Raji (cell line): ENCODE results near the gene DPP10.

Source experiments
- POLR2A ChIP-seq: IDR thresholded peaks from 2 replicates; pipeline ENCODE4 v1.6.1; 2011; ENCODE audit warnings: low read depth, low read length, control low read depth; ENCODE audit not compliant: insufficient read depth

The DPP10 gene

GRCh38 chr2:114472726-114473125 is 30.3 kb downstream of the DPP10 start:
- TF ChIP-seq POLR2A = no peak

GRCh38 chr2:114488841-114489530 is 46.5 kb downstream of the DPP10 start:
- TF ChIP-seq POLR2A = no peak

- no peak for TF ChIP-seq POLR2A
These were observed 52.6 kb downstream of the DPP10 start for GRCh38 chr2:114495046-114495445.

GRCh38 chr2:114496959-114497358 is 54.5 kb downstream of the DPP10 start:
- no peak for TF ChIP-seq POLR2A

GRCh38 chr2:114499101-114499500 is 56.7 kb downstream of the DPP10 start:
- no peak for TF ChIP-seq POLR2A

GRCh38 chr2:114507744-114508143 is 65.3 kb downstream of the DPP10 start:
- no peak for TF ChIP-seq POLR2A

- TF ChIP-seq POLR2A = no peak
These were observed 73.4 kb downstream of the DPP10 start for GRCh38 chr2:114515882-114516281.

- no peak for TF ChIP-seq POLR2A
These were observed 75.1 kb downstream of the DPP10 start for GRCh38 chr2:114517580-114517979.

- no peak for TF ChIP-seq POLR2A
These were observed 76.3 kb downstream of the DPP10 start for GRCh38 chr2:114518738-114519137.

GRCh38 chr2:114525955-114526354 is 83.5 kb downstream of the DPP10 start:
- TF ChIP-seq POLR2A = no peak

GRCh38 chr2:114526841-114527240 is 84.4 kb downstream of the DPP10 start:
- no peak for TF ChIP-seq POLR2A

- TF ChIP-seq POLR2A = no peak
These were observed 85.0 kb downstream of the DPP10 start for GRCh38 chr2:114527330-114527983.

GRCh38 chr2:114534116-114535084 is 92.0 kb downstream of the DPP10 start:
- no peak for TF ChIP-seq POLR2A

- no peak for TF ChIP-seq POLR2A
These were observed 95.3 kb downstream of the DPP10 start for GRCh38 chr2:114537777-114538176.

- TF ChIP-seq POLR2A = no peak
These were observed 100.3 kb downstream of the DPP10 start for GRCh38 chr2:114542695-114543094.
